ENCODE results near the gene ALG14.

The ALG14 gene

GRCh38 chr1:95068956-95069709 is 3.6 kb downstream of the ALG14 start:
- H2AFZ ChIP-seq (ENCODE audit: low read depth, low read length, severe bottlenecking): no peak overlapping the region
- H3K79me2 ChIP-seq (ENCODE audit: insufficient read depth, low read length): no peaks in the 10 kb centered on the region; the same call in 1 of the 2 replicates
- H3K27me3 ChIP-seq (ENCODE audit: low read length): no peaks in the 10 kb centered on the region
- H4K20me1 ChIP-seq (ENCODE audit: low read depth, low read length): no peaks in the 10 kb centered on the region
- H3K4me2 ChIP-seq (ENCODE audit: low read depth, low read length, poor library complexity, severe bottlenecking): no peak overlapping the region
- no peaks in the 10 kb centered on the region for H3F3A ChIP-seq (ENCODE audit: insufficient read depth)
- no peaks in the 10 kb centered on the region for H3K9me3 ChIP-seq (ENCODE audit: insufficient read depth, low read length)
- no peak overlapping the region for H3K9ac ChIP-seq (ENCODE audit: low read length)
- H3K36me3 ChIP-seq (ENCODE audit: low read length): no peaks in the 10 kb centered on the region
- TF ChIP-seq EZH2phosphoT487 (conservative IDR thresholded peaks at IDR 0.05; ENCODE audit: low read length) (no peak), CTCF (IDR thresholded peaks at IDR 0.05; ENCODE audit: insufficient read depth, low read length, poor library complexity, severe bottlenecking) (no peak)
- no peak overlapping the region for H3K27ac ChIP-seq (ENCODE audit: low read depth, low read length)
- H3K4me3 ChIP-seq (ENCODE audit: insufficient read depth, low read length, poor library complexity, severe bottlenecking): no peak overlapping the region
- no peaks in the 10 kb centered on the region for H3K9me2 ChIP-seq (replicated peaks; ENCODE audit: insufficient read depth, low read length)

GRCh38 chr1:95067568-95067967 is 5.2 kb downstream of the ALG14 start:
- H3K79me2 ChIP-seq (ENCODE audit: insufficient read depth, low read length): no peaks in the 10 kb centered on the region; the same call in 1 of the 2 replicates
- no peaks in the 10 kb centered on the region for H3K9me3 ChIP-seq (ENCODE audit: insufficient read depth, low read length)
- TF ChIP-seq CTCF (IDR thresholded peaks at IDR 0.05; ENCODE audit: insufficient read depth, low read length, poor library complexity, severe bottlenecking): no peak
- no peak for TF ChIP-seq EZH2phosphoT487 (conservative IDR thresholded peaks at IDR 0.05; ENCODE audit: low read length)
- H4K20me1 ChIP-seq (ENCODE audit: low read depth, low read length): no peaks in the 10 kb centered on the region
- no peaks in the 10 kb centered on the region for H3K9me2 ChIP-seq (replicated peaks; ENCODE audit: insufficient read depth, low read length)
- H3K9ac ChIP-seq (ENCODE audit: low read length): no peak overlapping the region
- no peaks in the 10 kb centered on the region for H3F3A ChIP-seq (ENCODE audit: insufficient read depth)
- no peak overlapping the region for H2AFZ ChIP-seq (ENCODE audit: low read depth, low read length, severe bottlenecking)
- no peak overlapping the region for H3K4me3 ChIP-seq (ENCODE audit: insufficient read depth, low read length, poor library complexity, severe bottlenecking)
- no peaks in the 10 kb centered on the region for H3K27me3 ChIP-seq (ENCODE audit: low read length)
- H3K27ac ChIP-seq (ENCODE audit: low read depth, low read length): no peak overlapping the region
- H3K4me2 ChIP-seq (ENCODE audit: low read depth, low read length, poor library complexity, severe bottlenecking): no peak overlapping the region
- no peaks in the 10 kb centered on the region for H3K36me3 ChIP-seq (ENCODE audit: low read length)

GRCh38 chr1:95067062-95067461 is 5.7 kb downstream of the ALG14 start:
- Histone ChIP-seq H4K20me1 (ENCODE audit: low read depth, low read length) (no peaks in the 10 kb centered on the region), H3K4me3 (ENCODE audit: insufficient read depth, low read length, poor library complexity, severe bottlenecking) (no peak overlapping the region), H2AFZ (ENCODE audit: low read depth, low read length, severe bottlenecking) (no peak overlapping the region), H3K4me2 (ENCODE audit: low read depth, low read length, poor library complexity, severe bottlenecking) (no peak overlapping the region), H3K9me2 (replicated peaks; ENCODE audit: insufficient read depth, low read length) (no peaks in the 10 kb centered on the region), H3K27ac (ENCODE audit: low read depth, low read length) (no peak overlapping the region), H3K9ac (ENCODE audit: low read length) (no peak overlapping the region), H3K9me3 (ENCODE audit: insufficient read depth, low read length) (no peaks in the 10 kb centered on the region), H3K27me3 (ENCODE audit: low read length) (no peaks in the 10 kb centered on the region), H3K79me2 (ENCODE audit: insufficient read depth, low read length) (no peaks in the 10 kb centered on the region; the same call in 1 of the 2 replicates), H3F3A (ENCODE audit: insufficient read depth) (no peaks in the 10 kb centered on the region), H3K36me3 (ENCODE audit: low read length) (no peaks in the 10 kb centered on the region)
- TF ChIP-seq EZH2phosphoT487 (conservative IDR thresholded peaks at IDR 0.05; ENCODE audit: low read length) (no peak), CTCF (IDR thresholded peaks at IDR 0.05; ENCODE audit: insufficient read depth, low read length, poor library complexity, severe bottlenecking) (no peak)
